ENCODE data around the gene EMILIN3. TPM values are rescaled to one million over a fixed set of nuclear protein-coding genes. Genes with fewer than 3 reads are reported as not detected.

Gene EMILIN3
- total and polyA plus RNA-seq, 2 of the 4 experiments (the other 2 are of a cell fraction), result under 0.01 to 0.07 TPM

DNA sequence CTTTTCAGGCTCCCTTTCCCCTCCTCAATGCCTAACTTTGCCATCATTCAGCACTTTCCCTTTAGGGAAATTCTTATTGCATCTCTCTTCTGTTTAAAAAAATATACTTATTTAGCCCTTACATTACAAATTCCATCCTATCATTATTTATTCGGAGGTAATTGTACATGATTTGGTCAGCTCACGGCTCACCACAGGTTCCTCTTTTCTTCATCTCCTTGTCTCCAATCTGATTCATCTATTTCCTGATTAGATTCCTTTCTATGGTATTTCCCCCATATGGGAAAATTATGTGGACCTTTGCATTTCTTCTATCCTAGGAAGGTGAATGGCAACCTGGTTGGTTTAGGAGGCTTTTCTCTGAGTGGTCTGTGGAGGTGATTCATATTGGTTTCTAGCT, 12.9 kb upstream of the EMILIN3 start:
- no peaks in the 10 kb centered on the region for H3K36me3 ChIP-seq (ENCODE audit: control insufficient read depth, insufficient read depth, low read length)
- no peak overlapping the region for H2BK20ac ChIP-seq (ENCODE audit: low read depth, low read length)
- no peaks in the 10 kb centered on the region for H3K9me1 ChIP-seq (ENCODE audit: insufficient read depth, low read length)
- no peak overlapping the region for H2AK9ac ChIP-seq (replicated peaks; ENCODE audit: low read depth, low read length, poor library complexity)
- no peak overlapping the region for H3K23ac ChIP-seq (ENCODE audit: low read depth, low read length)
- ChIA-PET CTCF (interaction anchor here (0.6 to 0.7 kb wide), 2 partner anchors 319 to 406 kb away, joined by 3 read pairs; no protein-coding TSS in a partner anchor), POLR2A (ENCODE audit: unreplicated experiment) (no interaction called here)
- DNase-seq, result no peak
- H2BK120ac ChIP-seq (ENCODE audit: low read depth, low read length), result no peak overlapping the region
- no peak overlapping the region for H3K4ac ChIP-seq (ENCODE audit: low read depth, low read length)
- H3K18ac ChIP-seq (ENCODE audit: low read depth, low read length), result no peak overlapping the region
- no peak overlapping the region for H3K56ac ChIP-seq (ENCODE audit: extremely low read depth, insufficient read depth, low read length)
- dilution Hi-C loops (cut with HindIII; ENCODE audit: low sequenced_read_pairs, unreplicated experiment), result no loop called here
- H2BK15ac ChIP-seq (ENCODE audit: low read depth, low read length), result no peak overlapping the region
- no peaks in the 10 kb centered on the region for H3K79me1 ChIP-seq (ENCODE audit: low read depth in 1 of 2, low read length in 2 of 2)
- H3K4me3 ChIP-seq (ENCODE audit: insufficient read depth, low read depth, low read length), result no peak overlapping the region
- BruUV-seq (replicated peaks), result no TSS peak
- H3K9ac ChIP-seq (ENCODE audit: low read depth, low read length), result no peak overlapping the region
- no peaks in the 10 kb centered on the region for H4K20me1 ChIP-seq (ENCODE audit: insufficient read depth, low read length)
- no peaks in the 10 kb centered on the region for H3K4me1 ChIP-seq (ENCODE audit: control insufficient read depth, insufficient read depth, low read length)
- no peak overlapping the region for H4K5ac ChIP-seq (ENCODE audit: low read depth, low read length)
- no peak overlapping the region for H2AK5ac ChIP-seq (ENCODE audit: low read depth, low read length)
- in situ Hi-C loops (cut with MboI; ENCODE audit: low sequenced_read_pairs), result no loop called here
- H2BK5ac ChIP-seq (ENCODE audit: low read depth, low read length, poor library complexity, severe bottlenecking), result no peak overlapping the region
- no peak overlapping the region for H3K27ac ChIP-seq (ENCODE audit: insufficient read depth, low read length)
- no peak overlapping the region for H3K4me2 ChIP-seq (ENCODE audit: low read depth, low read length)
- H3K27me3 ChIP-seq (ENCODE audit: control insufficient read depth, insufficient read depth, low read length), result peaks cover 35% of the 10 kb centered on the region
- no peaks in the 10 kb centered on the region for H3K9me3 ChIP-seq (ENCODE audit: control insufficient read depth, insufficient read depth, low read length)
- no peak overlapping the region for H4K91ac ChIP-seq (ENCODE audit: insufficient read depth, low read depth, low read length)
- no peak overlapping the region for H3K14ac ChIP-seq (replicated peaks; ENCODE audit: low read depth, low read length)
- H4K8ac ChIP-seq (ENCODE audit: low read depth in 2 of 2, low read length in 2 of 2), result no peak overlapping the region
- no peak for TF ChIP-seq MXI1 (IDR thresholded peaks at IDR 0.05; ENCODE audit: borderline replicate concordance, low read depth, low read length)
- no peak for TF ChIP-seq BHLHE40 (IDR thresholded peaks at IDR 0.05; ENCODE audit: low read depth, low read length)
- TF ChIP-seq FOS (IDR thresholded peaks at IDR 0.05; ENCODE audit: low read depth, low read length), result no peak
- TF ChIP-seq, protein P1, sequence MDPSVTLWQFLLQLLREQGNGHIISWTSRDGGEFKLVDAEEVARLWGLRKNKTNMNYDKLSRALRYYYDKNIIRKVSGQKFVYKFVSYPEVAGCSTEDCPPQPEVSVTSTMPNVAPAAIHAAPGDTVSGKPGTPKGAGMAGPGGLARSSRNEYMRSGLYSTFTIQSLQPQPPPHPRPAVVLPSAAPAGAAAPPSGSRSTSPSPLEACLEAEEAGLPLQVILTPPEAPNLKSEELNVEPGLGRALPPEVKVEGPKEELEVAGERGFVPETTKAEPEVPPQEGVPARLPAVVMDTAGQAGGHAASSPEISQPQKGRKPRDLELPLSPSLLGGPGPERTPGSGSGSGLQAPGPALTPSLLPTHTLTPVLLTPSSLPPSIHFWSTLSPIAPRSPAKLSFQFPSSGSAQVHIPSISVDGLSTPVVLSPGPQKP (IDR thresholded peaks at IDR 0.05; ENCODE audit: borderline replicate concordance, low read depth, low read length), result no peak
- no peak for TF ChIP-seq MAFK (IDR thresholded peaks at IDR 0.05; ENCODE audit: low read depth, low read length)
- ATAC-seq (ENCODE audit: low read depth), result no peak
- no peak overlapping the region for H2AFZ ChIP-seq (replicated peaks; ENCODE audit: low read length, poor library complexity)
- intact Hi-C loops (cut with micrococcal nuclease), result no loop called here
- 60% methylated on average over 1 of the region's 2 CpGs; no CpG with 5 or more reads in 1 of the 2 experiments for WGBS, 2 experiments (ENCODE audit: extremely low coverage in 2 of 2, insufficient read length in 1 of 2)

Data from IMR-90 (cell line).